Activated CD4-positive, alpha-beta memory T cell treated with anti-CD3 and anti-CD28 coated beads for 36 hours (primary cell): ENCODE data around the gene TYMS. TPM values are rescaled to one million over a fixed set of nuclear protein-coding genes. Genes with fewer than 3 reads are reported as not detected.

Experiments
- CTCF ChIA-PET: fragments of 350-600 bp; sonication (Branson Sonifier 250); formaldehyde crosslinking; loops from one replicate; lab custom pipeline; 2021; ENCODE audit warnings: antibody characterized with exemption, inconsistent platforms; lab: Charles Lee
- POLR2A ChIA-PET: fragments of 350-600 bp; sonication (Branson Sonifier 250); formaldehyde crosslinking; loops from one replicate; lab custom pipeline; 2021; ENCODE audit warnings: antibody characterized with exemption; lab: Charles Lee
- DNase-seq: peaks from one replicate; pipeline ENCODE4 v3.0.0-alpha.2; 2020
- H3K27ac Mint-ChIP-seq: one replicate; pipeline ENCODE4 v1.8.0; 2021; ENCODE audit warnings: mixed read lengths
- H3K27me3 Mint-ChIP-seq: one replicate; pipeline ENCODE4 v1.8.0; 2021; ENCODE audit warnings: mixed read lengths
- H3K36me3 Mint-ChIP-seq: one replicate; pipeline ENCODE4 v1.8.0; 2021; ENCODE audit warnings: mixed read lengths
- H3K4me1 Mint-ChIP-seq: one replicate; pipeline ENCODE4 v1.8.0; 2021; ENCODE audit warnings: low read depth, mixed read lengths
- H3K4me3 Mint-ChIP-seq: one replicate; pipeline ENCODE4 v1.8.0; 2021; ENCODE audit warnings: mild to moderate bottlenecking, mixed read lengths
- H3K9me3 Mint-ChIP-seq: one replicate; pipeline ENCODE4 v1.8.0; 2021; ENCODE audit warnings: mixed read lengths
- intact Hi-C: fragments of 100-400 bp; cut with micrococcal nuclease; formaldehyde crosslinking; loops from one replicate; pipeline ENCODE4 v1.15.1; 2023
- total RNA-seq, 2 experiments: library from RNA; stranded (reverse); gene quantifications; one replicate each; pipeline ENCODE4 v1.2.3, GENCODE V29; 2021

TYMS gene
- total RNA-seq, 2 experiments from 2014 or later, result 281 to 287 TPM

DNA sequence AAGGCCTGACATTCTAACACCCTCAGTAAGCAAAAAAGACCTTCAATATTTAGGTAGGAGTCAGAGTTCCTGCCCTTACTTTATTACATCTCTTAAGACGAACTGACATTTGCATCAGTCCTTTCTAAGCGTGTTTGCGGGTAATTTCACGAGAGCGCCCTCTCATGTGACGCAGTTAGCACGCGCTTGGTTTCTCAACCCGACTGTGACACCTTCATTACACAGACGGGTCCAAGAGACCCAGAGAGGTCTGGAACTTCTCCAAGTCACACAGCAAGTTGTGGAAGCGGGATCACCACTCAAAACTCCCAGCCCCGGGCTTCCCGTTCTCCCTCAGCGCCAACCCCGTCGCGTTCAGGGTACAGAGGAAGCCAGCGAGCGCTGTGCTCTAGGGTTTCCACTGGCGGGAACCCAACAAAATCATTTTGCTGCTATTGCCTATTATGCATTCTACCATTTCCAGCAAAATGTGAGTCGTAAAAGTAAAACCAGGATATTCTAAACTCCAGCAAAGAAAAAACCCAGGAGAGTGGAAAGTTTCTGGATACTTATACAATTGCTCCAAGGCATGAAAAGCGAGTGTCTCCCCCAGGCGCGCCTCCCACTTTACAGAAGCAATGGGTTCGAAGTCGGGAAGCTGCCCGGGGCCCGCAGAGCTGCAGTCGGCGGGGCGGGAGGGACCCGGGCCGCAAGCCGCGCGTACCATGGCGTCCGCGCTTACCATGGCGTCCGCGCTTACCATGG lies 54.4 kb downstream of the TYMS start:
- intact Hi-C loops, result loop anchor here (1.0 to 10.0 kb wide), 9 partner anchors 9 to 445 kb away; partner anchors contain the start of genes CLUL1 and THOC1
- H3K36me3 Mint-ChIP-seq, result peaks cover 18% of the 10 kb centered on the region
- H3K27ac Mint-ChIP-seq, result peak overlapping the region; percentile 88
- CTCF ChIA-PET, result interaction anchor here (0.7 to 2.8 kb wide), 16 partner anchors 10 to 130 kb away, joined by 3 to 34 read pairs (median 6); partner anchors contain the start of gene TYMS
- peak; percentile 84 for DNase-seq
- POLR2A ChIA-PET, result interaction anchor here (0.6 to 1.7 kb wide), 10 partner anchors 24 to 1930 kb away, joined by 3 to 8 read pairs (median 3); partner anchors contain the start of gene TYMS
- H3K4me1 Mint-ChIP-seq, result peaks cover 54% of the 10 kb centered on the region
- no peaks in the 10 kb centered on the region for H3K27me3 Mint-ChIP-seq
- peak overlapping the region; percentile 82 for H3K4me3 Mint-ChIP-seq
- H3K9me3 Mint-ChIP-seq, result no peaks in the 10 kb centered on the region

DNA sequence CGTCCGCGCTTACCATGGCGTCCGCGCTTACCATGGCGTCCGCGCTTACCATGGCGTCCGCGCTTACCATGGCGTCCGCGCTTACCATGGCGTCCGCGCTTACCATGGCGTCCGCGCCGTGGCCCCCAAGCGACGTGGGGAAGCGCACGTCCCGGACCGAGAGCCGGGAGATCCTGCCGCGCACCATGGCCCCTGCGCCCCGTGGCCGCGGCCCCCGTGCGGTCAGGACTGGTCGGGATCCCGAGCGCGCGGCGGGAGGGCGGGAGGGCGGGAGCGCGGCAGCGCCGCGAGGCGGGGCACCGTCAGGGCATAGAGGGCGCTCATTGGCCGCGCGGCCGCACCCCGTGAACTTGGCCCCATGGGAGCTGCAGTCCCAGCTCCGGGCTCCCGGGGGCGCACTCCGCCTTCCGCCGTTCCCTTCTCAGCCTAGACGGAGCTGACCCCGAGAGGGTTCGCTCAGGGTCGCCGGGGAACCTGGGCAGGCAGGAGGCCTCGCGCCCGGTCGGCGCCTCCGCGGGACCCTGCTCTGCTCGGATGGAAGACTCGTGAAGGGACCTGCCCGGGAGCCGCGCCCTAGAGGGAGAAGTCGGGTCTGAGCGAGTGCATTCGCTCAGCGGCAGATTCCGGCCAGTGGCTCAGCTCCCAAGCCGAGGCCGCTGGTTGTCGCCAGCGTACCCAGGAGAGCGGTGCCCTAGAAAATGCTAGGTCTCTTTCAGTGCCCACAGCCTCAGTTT lies 55.1 kb downstream of the TYMS start, which contains the start of gene ENOSF1:
ENOSF1 (minus strand) TSS at position 230 of the 734 bp plus-strand sequence; CDS start at position 187, 43 bp downstream.
- peaks cover 54% of the 10 kb centered on the region for H3K4me1 Mint-ChIP-seq
- intact Hi-C loops, result loop anchor here (1.0 to 10.0 kb wide), 7 partner anchors 54 to 445 kb away; partner anchors contain the start of genes CLUL1 and THOC1
- POLR2A ChIA-PET, result interaction anchor here (0.5 to 1.7 kb wide), 13 partner anchors 9 to 1929 kb away, joined by 3 to 8 read pairs (median 3); partner anchors contain the start of gene TYMS

DNA sequence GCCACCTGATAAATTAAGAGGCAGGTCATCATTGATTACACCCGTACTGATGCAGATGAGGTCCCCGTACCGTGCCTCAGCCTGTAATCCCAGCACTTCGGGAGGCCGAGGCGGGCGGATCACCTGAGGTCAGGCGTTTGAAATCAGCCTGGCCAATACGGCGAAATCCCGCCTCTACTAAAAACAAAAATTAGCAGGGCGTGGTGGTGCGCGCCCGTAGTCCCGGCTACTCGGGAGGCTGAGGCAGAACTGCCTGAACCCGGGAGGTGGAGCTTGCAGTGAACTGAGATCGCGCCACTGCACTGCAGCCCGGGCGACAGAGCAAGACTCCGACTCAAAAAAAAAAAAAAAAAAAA lies 55.7 kb downstream of the TYMS start:
- Mint-ChIP-seq H3K27me3 (no peaks in the 10 kb centered on the region), H3K9me3 (no peaks in the 10 kb centered on the region), H3K4me1 (peaks cover 54% of the 10 kb centered on the region), H3K36me3 (peaks cover 13% of the 10 kb centered on the region), H3K27ac (no peak overlapping the region), H3K4me3 (peak overlapping the region; percentile 46)
- DNase-seq, result no peak
- intact Hi-C loops, result loop anchor here (5.0 to 10.0 kb wide), 3 partner anchors 88 to 446 kb away; partner anchors contain the start of genes CLUL1 and THOC1
- CTCF ChIA-PET, result interaction anchor here (0.6 to 2.8 kb wide), 19 partner anchors 11 to 128 kb away, joined by 3 to 34 read pairs (median 5); partner anchors contain the start of gene TYMS
- POLR2A ChIA-PET, result interaction anchor here (0.5 to 1.7 kb wide), 11 partner anchors 8 to 126 kb away, joined by 3 to 8 read pairs (median 4); partner anchors contain the start of gene TYMS

More for the DNA sequence above, 55.1 kb downstream of the TYMS start, which contains the start of gene ENOSF1:
- H3K27me3 Mint-ChIP-seq, result no peaks in the 10 kb centered on the region
- CTCF ChIA-PET, result interaction anchor here (0.6 to 2.8 kb wide), 19 partner anchors 10 to 129 kb away, joined by 3 to 34 read pairs (median 6); partner anchors contain the start of gene TYMS
- DNase-seq, result peak; percentile 94
- H3K4me3 Mint-ChIP-seq, result peak within 1 kb of the TSS; percentile 82
- no peaks in the 10 kb centered on the region for H3K9me3 Mint-ChIP-seq
- peaks cover 15% of the 10 kb centered on the region for H3K36me3 Mint-ChIP-seq
- peak within 1 kb of the TSS; percentile 88 for H3K27ac Mint-ChIP-seq

DNA sequence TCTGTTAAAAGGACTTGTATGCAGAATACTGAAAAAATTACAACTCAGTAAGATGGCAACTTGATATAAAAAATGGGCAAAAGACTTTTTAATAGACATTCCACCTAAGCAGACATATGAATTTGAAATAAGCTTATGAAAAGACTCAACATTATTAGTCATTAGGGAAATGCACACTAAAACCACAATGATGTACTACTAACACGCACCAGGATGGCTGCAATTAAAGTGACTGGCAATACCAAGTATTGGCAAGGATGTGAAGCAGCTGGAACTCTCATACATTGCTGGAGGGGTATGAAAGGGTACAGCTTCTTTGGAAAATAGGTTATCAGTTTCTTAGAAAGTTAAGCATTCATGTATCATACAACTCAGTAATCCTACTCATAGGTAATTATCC lies 58.2 kb downstream of the TYMS start:
- peaks cover 36% of the 10 kb centered on the region for H3K4me1 Mint-ChIP-seq
- H3K4me3 Mint-ChIP-seq, result no peak overlapping the region
- DNase-seq, result peak; percentile 35
- CTCF ChIA-PET, result interaction anchor here (0.6 to 4.4 kb wide), 7 partner anchors 25 to 158 kb away, joined by 3 to 25 read pairs (median 3); no protein-coding TSS in a partner anchor
- H3K27me3 Mint-ChIP-seq, result no peaks in the 10 kb centered on the region
- POLR2A ChIA-PET, result interaction anchor here (1.0 to 1.6 kb wide), 3 partner anchors 57 to 98 kb away, joined by 3 to 6 read pairs (median 4); partner anchors contain the start of genes TYMS and YES1
- intact Hi-C loops, result loop anchor here (1.0 to 10.0 kb wide), 3 partner anchors 91 to 121 kb away; partner anchors contain the start of gene CLUL1
- H3K36me3 Mint-ChIP-seq, result peaks cover 3% of the 10 kb centered on the region
- no peaks in the 10 kb centered on the region for H3K9me3 Mint-ChIP-seq
- H3K27ac Mint-ChIP-seq, result peak overlapping the region; percentile 83

DNA sequence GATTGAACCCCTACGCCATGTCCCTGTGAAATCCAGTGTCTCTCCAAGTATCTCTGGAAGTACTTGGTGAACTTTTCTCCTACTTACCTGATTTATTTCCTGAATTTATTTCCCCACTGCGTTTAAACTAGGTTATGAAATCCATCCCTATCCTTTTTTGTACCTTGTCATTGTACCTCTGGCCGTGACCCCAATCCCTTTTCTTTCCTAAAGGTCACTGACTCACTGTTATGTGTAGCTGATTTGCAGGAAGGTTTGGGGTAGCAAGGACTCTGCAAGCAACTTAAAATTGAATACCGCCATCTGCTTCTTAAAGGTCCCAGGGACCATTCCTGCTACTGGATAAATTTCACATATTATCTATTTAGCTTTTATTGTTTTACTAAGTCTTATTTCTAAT lies 59.5 kb downstream of the TYMS start:
- peaks cover 28% of the 10 kb centered on the region for H3K4me1 Mint-ChIP-seq
- H3K9me3 Mint-ChIP-seq, result no peaks in the 10 kb centered on the region
- H3K36me3 Mint-ChIP-seq, result peaks cover 1% of the 10 kb centered on the region
- no peak for DNase-seq
- ChIA-PET POLR2A (no interaction called here), CTCF (interaction anchor here (0.6 to 4.4 kb wide), 4 partner anchors 94 to 122 kb away, joined by 3 to 25 read pairs (median 10); no protein-coding TSS in a partner anchor)
- no peaks in the 10 kb centered on the region for H3K27me3 Mint-ChIP-seq
- no peak overlapping the region for H3K4me3 Mint-ChIP-seq
- intact Hi-C loops, result loop anchor here (10.0 kb wide), 2 partner anchors 92 to 122 kb away; partner anchors contain the start of gene CLUL1
- H3K27ac Mint-ChIP-seq, result no peak overlapping the region

Other genes starting within 250 kb of the TYMS start
- gene COLEC12, start 157.0 kb upstream of the TYMS start, total RNA-seq, result not detected
- gene CETN1, start 77.3 kb upstream of the TYMS start, total RNA-seq, result not detected
- gene CLUL1, start 60.7 kb upstream of the TYMS start, total RNA-seq, result not detected
- 10 to 100 TPM; 59.1 to 61.2 TPM for gene ENOSF1, start 55.0 kb downstream of the TYMS start, total RNA-seq
- gene YES1, start 154.6 kb downstream of the TYMS start, total RNA-seq, result 10 to 100 TPM; 14.2 to 17.0 TPM
- gene ADCYAP1, start 247.2 kb downstream of the TYMS start, total RNA-seq, result not detected